Measurements from ENCODE around the gene CHRDL2.

CHRDL2 gene

GRCh38 chr11:74748211-74749126 is 17.2 kb upstream of the CHRDL2 start, which contains the start of gene RNF169:
Gene RNF169 (plus strand): TSS chr11:74748849. CDS start chr11:74748881, 32 bp downstream.
- DNase-seq (ENCODE audit: low spot score), result peak; percentile 99

GRCh38 chr11:74746868-74747267 is 15.6 kb upstream of the CHRDL2 start:
- no peak for DNase-seq (ENCODE audit: low spot score)

GRCh38 chr11:74744277-74744676 is 13.1 kb upstream of the CHRDL2 start:
- DNase-seq (ENCODE audit: low spot score), result no peak

GRCh38 chr11:74743640-74744039 is 12.4 kb upstream of the CHRDL2 start:
- no peak for DNase-seq (ENCODE audit: low spot score)

GRCh38 chr11:74742070-74742469 is 10.8 kb upstream of the CHRDL2 start:
- no peak for DNase-seq (ENCODE audit: low spot score)

GRCh38 chr11:74739546-74740270 is 8.5 kb upstream of the CHRDL2 start:
- DNase-seq (ENCODE audit: low spot score), result peak; percentile 73

GRCh38 chr11:74736031-74736430 is 4.8 kb upstream of the CHRDL2 start:
- DNase-seq (ENCODE audit: low spot score), result no peak

- no peak for DNase-seq (ENCODE audit: low spot score)
Measured at GRCh38 chr11:74735365-74735928, 4.2 kb upstream of the CHRDL2 start.

GRCh38 chr11:74734559-74734925 is 3.3 kb upstream of the CHRDL2 start:
- no peak for DNase-seq (ENCODE audit: low spot score)

- no peak for DNase-seq (ENCODE audit: low spot score)
Measured at GRCh38 chr11:74730571-74731260, 510 bp downstream of the CHRDL2 start.

- DNase-seq (ENCODE audit: low spot score), result no peak
Measured at GRCh38 chr11:74729397-74729796, 1.8 kb downstream of the CHRDL2 start.

GRCh38 chr11:74726547-74727182 is 4.6 kb downstream of the CHRDL2 start:
- peak; percentile 80 for DNase-seq (ENCODE audit: low spot score)

- no peak for DNase-seq (ENCODE audit: low spot score)
Measured at GRCh38 chr11:74725701-74726100, 5.5 kb downstream of the CHRDL2 start.

- no peak for DNase-seq (ENCODE audit: low spot score)
Measured at GRCh38 chr11:74723511-74723910, 7.7 kb downstream of the CHRDL2 start.

GRCh38 chr11:74721479-74721835 is 9.8 kb downstream of the CHRDL2 start:
- DNase-seq (ENCODE audit: low spot score), result no peak

GRCh38 chr11:74720596-74721478 is 10.4 kb downstream of the CHRDL2 start:
- DNase-seq (ENCODE audit: low spot score), result no peak

GRCh38 chr11:74719011-74719410 is 12.2 kb downstream of the CHRDL2 start:
- no peak for DNase-seq (ENCODE audit: low spot score)

- DNase-seq (ENCODE audit: low spot score), result no peak
Measured at GRCh38 chr11:74717221-74717969, 13.8 kb downstream of the CHRDL2 start.

- no peak for DNase-seq (ENCODE audit: low spot score)
Measured at GRCh38 chr11:74714904-74715303, 16.3 kb downstream of the CHRDL2 start.

GRCh38 chr11:74713686-74714085 is 17.5 kb downstream of the CHRDL2 start:
- DNase-seq (ENCODE audit: low spot score), result no peak

All from germinal center (tissue), 1 donor.